Activated CD8-positive, alpha-beta memory T cell treated with anti-CD3 and anti-CD28 coated beads for 36 hours (primary cell): ENCODE results near the gene PPIA. TPM values are rescaled to one million over a fixed set of nuclear protein-coding genes. Genes with fewer than 3 reads are reported as not detected.

Source experiments
- CTCF ChIA-PET: fragments of 350-600 bp; sonication (Branson Sonifier 250); formaldehyde crosslinking; loops from one replicate; lab custom pipeline; 2021; ENCODE audit warnings: antibody characterized with exemption; lab: Charles Lee
- POLR2A ChIA-PET: fragments of 350-600 bp; sonication (Branson Sonifier 250); formaldehyde crosslinking; loops from one replicate; lab custom pipeline; 2021; ENCODE audit warnings: antibody characterized with exemption; lab: Charles Lee
- total RNA-seq, 2 experiments: library from RNA; stranded (reverse); gene quantifications; one replicate each; pipeline ENCODE4 v1.2.3, GENCODE V29; 2021

PPIA gene
- 1,000 to 10,000 TPM; 3,204 to 3,232 TPM for total RNA-seq

GRCh38 chr7:44796504-44797328 lies at the start of gene PPIA:
PPIA (plus strand) TSS chr7:44796681; CDS start chr7:44796725, 44 bp downstream.
- ChIA-PET POLR2A (interaction anchor here (0.6 to 1.7 kb wide), 12 partner anchors 47 to 315 kb away, joined by 3 to 7 read pairs (median 4); partner anchors contain the start of genes DDX56 and TBRG4), CTCF (interaction anchor here (0.6 to 0.7 kb wide), 2 partner anchors 202 to 204 kb away, joined by 3 read pairs; no protein-coding TSS in a partner anchor)

GRCh38 chr7:44748045-44748947 lies 48.2 kb upstream of the PPIA start, which contains the start of gene ZMIZ2:
ZMIZ2 (plus strand) TSS chr7:44748847; CDS start chr7:44756250, 7,403 bp downstream.
- ChIA-PET CTCF (interaction anchor here (0.7 to 0.9 kb wide), 2 partner anchors 111 to 160 kb away, joined by 3 read pairs; no protein-coding TSS in a partner anchor), POLR2A (interaction anchor here (0.6 to 0.7 kb wide), 2 partner anchors 20 to 167 kb away, joined by 3 read pairs; no protein-coding TSS in a partner anchor)

- ChIA-PET CTCF (interaction anchor here (1.0 to 1.2 kb wide), 4 partner anchors 108 to 175 kb away, joined by 3 to 4 read pairs (median 3); partner anchors contain the start of gene DDX56), POLR2A (interaction anchor here (0.6 to 1.1 kb wide), 7 partner anchors 19 to 143 kb away, joined by 3 to 4 read pairs (median 3); no protein-coding TSS in a partner anchor)
Measured at GRCh38 chr7:44748948-44749731, 47.3 kb upstream of the PPIA start.

GRCh38 chr7:44749992-44750391 lies 46.5 kb upstream of the PPIA start:
- POLR2A ChIA-PET, result interaction anchor here (1.1 kb wide), 3 partner anchors 98 to 144 kb away, joined by 3 to 4 read pairs (median 4); no protein-coding TSS in a partner anchor
- CTCF ChIA-PET, result interaction anchor here (0.7 to 1.2 kb wide), 5 partner anchors 10 to 176 kb away, joined by 3 to 4 read pairs (median 3); partner anchors contain the start of gene DDX56

- CTCF ChIA-PET, result interaction anchor here (0.7 to 1.2 kb wide), 4 partner anchors 9 to 177 kb away, joined by 3 to 4 read pairs (median 3); partner anchors contain the start of gene DDX56
- POLR2A ChIA-PET, result interaction anchor here (1.1 kb wide), 2 partner anchors 98 to 117 kb away, joined by 4 read pairs; no protein-coding TSS in a partner anchor
Measured at GRCh38 chr7:44750424-44750823, 46.1 kb upstream of the PPIA start.

- CTCF ChIA-PET, result no interaction called here
- POLR2A ChIA-PET, result interaction anchor here (0.6 to 1.2 kb wide), 4 partner anchors 15 to 97 kb away, joined by 3 to 6 read pairs (median 3); partner anchors contain the start of gene H2AZ2
Measured at GRCh38 chr7:44750921-44751571, 45.4 kb upstream of the PPIA start.

GRCh38 chr7:44752822-44753221 lies 43.7 kb upstream of the PPIA start:
- ChIA-PET POLR2A (no interaction called here), CTCF (no interaction called here)

- CTCF ChIA-PET, result no interaction called here
- POLR2A ChIA-PET, result no interaction called here
Measured at GRCh38 chr7:44754802-44755697, 41.4 kb upstream of the PPIA start.

GRCh38 chr7:44755698-44756627 lies 40.5 kb upstream of the PPIA start:
- POLR2A ChIA-PET, result interaction anchor here (0.7 kb wide), 1 partner anchor 130 kb away, joined by 3 read pairs; no protein-coding TSS in a partner anchor
- CTCF ChIA-PET, result no interaction called here

- ChIA-PET POLR2A (interaction anchor here (0.7 kb wide), 1 partner anchor 129 kb away, joined by 3 read pairs; no protein-coding TSS in a partner anchor), CTCF (interaction anchor here (0.9 kb wide), 1 partner anchor 19 kb away, joined by 3 read pairs; no protein-coding TSS in a partner anchor)
Measured at GRCh38 chr7:44756904-44757303, 39.6 kb upstream of the PPIA start.

- ChIA-PET CTCF (interaction anchor here (0.9 kb wide), 1 partner anchor 20 kb away, joined by 3 read pairs; no protein-coding TSS in a partner anchor), POLR2A (no interaction called here)
Measured at GRCh38 chr7:44757311-44757710, 39.2 kb upstream of the PPIA start.

- ChIA-PET CTCF (no interaction called here), POLR2A (no interaction called here)
Measured at GRCh38 chr7:44757739-44758138, 38.7 kb upstream of the PPIA start.

- CTCF ChIA-PET, result interaction anchor here (0.7 to 1.0 kb wide), 2 partner anchors 9 to 88 kb away, joined by 4 read pairs; no protein-coding TSS in a partner anchor
- POLR2A ChIA-PET, result no interaction called here
Measured at GRCh38 chr7:44759246-44759645, 37.2 kb upstream of the PPIA start.

- CTCF ChIA-PET, result interaction anchor here (0.6 to 1.0 kb wide), 3 partner anchors 10 to 707 kb away, joined by 4 to 5 read pairs (median 4); no protein-coding TSS in a partner anchor
- POLR2A ChIA-PET, result no interaction called here
Measured at GRCh38 chr7:44760034-44760580, 36.4 kb upstream of the PPIA start.
